CD14-positive monocyte (primary cell): ENCODE results near the gene F11. TPM values are rescaled to one million over a fixed set of nuclear protein-coding genes. Genes with fewer than 3 reads are reported as not detected.
"Not testable (repeated sequence)": the region's sequence is repeated elsewhere in the genome, so short reads cannot be mapped to it uniquely, and the experiment has no call there.

ENCODE experiments used
- DNase-seq, 3 donors: peaks; one replicate each; pipeline ENCODE4 v3.0.0-alpha.2; 2011 to 2022
- H2AFZ ChIP-seq: 2 replicates; pipeline ENCODE4 v1.6.0; 2012; ENCODE audit warnings: mild to moderate bottlenecking, low read depth, low read length, inconsistent platforms; ENCODE audit not compliant: insufficient read depth, poor library complexity, severe bottlenecking
- H3K27ac ChIP-seq, 2 donors: 1 replicate in 1 of 2; 2 replicates in 1 of 2; pipeline ENCODE4 v1.5.1; 2012 to 2013; ENCODE audit warnings: low read length in 2 of 2, control low read depth in 1 of 2, inconsistent platforms in 1 of 2, low read depth in 1 of 2, mild to moderate bottlenecking in 1 of 2
- H3K27me3 ChIP-seq, 2 donors: one replicate each; pipeline versions ENCODE4 v1.6.0 to v1.6.1; 2011 to 2013; ENCODE audit warnings: low read length in 2 of 2; ENCODE audit not compliant: control insufficient read depth in 2 of 2, insufficient read depth in 2 of 2
- H3K36me3 ChIP-seq, 2 donors: replicated peaks in 1 of 2; 1 replicate in 1 of 2; 2 replicates in 1 of 2; pipeline versions ENCODE4 v1.5.1 to v1.6.1; 2012 to 2013; ENCODE audit warnings: low read length in 2 of 2, control low read depth in 1 of 2, inconsistent platforms in 1 of 2, mild to moderate bottlenecking in 1 of 2; ENCODE audit not compliant: insufficient read depth in 2 of 2, control insufficient read depth in 1 of 2
- H3K4me1 ChIP-seq, 2 donors: 1 replicate in 1 of 2; 2 replicates in 1 of 2; pipeline versions ENCODE4 v1.5.1 to v1.6.1; 2012 to 2013; ENCODE audit warnings: low read length in 2 of 2, control low read depth in 1 of 2, inconsistent platforms in 1 of 2, mild to moderate bottlenecking in 1 of 2, moderate library complexity in 1 of 2; ENCODE audit not compliant: insufficient read depth in 2 of 2, control insufficient read depth in 1 of 2
- H3K4me2 ChIP-seq: replicated peaks from 2 replicates; pipeline ENCODE3; 2012; ENCODE audit warnings: low read length, moderate library complexity, mild to moderate bottlenecking; ENCODE audit not compliant: poor library complexity, severe bottlenecking; ENCODE audit errors: extremely low read depth
- H3K4me3 ChIP-seq, 3 experiments: fragments of 200-600 bp in 1 of 3; sonication (generic) in 1 of 3; replicated peaks in 1 of 3; 1 replicate in 2 of 3; 2 replicates in 1 of 3; pipeline ENCODE4 v1.5.1; 2011 to 2013; ENCODE audit warnings: low read length in 3 of 3, mild to moderate bottlenecking in 3 of 3, control low read depth in 2 of 3, low read depth in 2 of 3, inconsistent platforms in 1 of 3, moderate library complexity in 1 of 3
- H3K79me2 ChIP-seq: 2 replicates; pipeline ENCODE4 v1.6.0; 2012; ENCODE audit warnings: mild to moderate bottlenecking, control low read depth, inconsistent platforms, low read length, moderate library complexity; ENCODE audit not compliant: insufficient read depth
- H3K9ac ChIP-seq: 2 replicates; pipeline ENCODE4 v1.6.0; 2017; ENCODE audit warnings: low read length, mild to moderate bottlenecking; ENCODE audit not compliant: insufficient read depth, poor library complexity, severe bottlenecking
- H3K9me3 ChIP-seq, 2 donors: replicated peaks in 1 of 2; 1 replicate in 1 of 2; 2 replicates in 1 of 2; pipeline versions ENCODE4 v1.5.1 to v1.6.1; 2012 to 2013; ENCODE audit warnings: low read length in 2 of 2, control low read depth in 1 of 2; ENCODE audit not compliant: control insufficient read depth in 1 of 2, insufficient read depth in 1 of 2
- H4K20me1 ChIP-seq: 2 replicates; pipeline ENCODE4 v1.6.0; 2012; ENCODE audit warnings: mild to moderate bottlenecking, low read length, control low read depth, moderate library complexity; ENCODE audit not compliant: insufficient read depth
- H3K27ac Mint-ChIP-seq, 7 donors: one replicate each; pipeline ENCODE4 v1.8.0; 2020; ENCODE audit warnings: mild to moderate bottlenecking in 7 of 7, mixed read lengths in 7 of 7, moderate library complexity in 6 of 7, inconsistent platforms in 2 of 7
- H3K27me3 Mint-ChIP-seq, 3 donors: one replicate each; pipeline ENCODE4 v1.8.0; 2021 to 2022; ENCODE audit warnings: low read depth in 3 of 3, mild to moderate bottlenecking in 3 of 3, mixed read lengths in 3 of 3, moderate library complexity in 3 of 3, inconsistent platforms in 1 of 3
- H3K36me3 Mint-ChIP-seq, 2 donors: one replicate each; pipeline ENCODE4 v1.8.0; 2020; ENCODE audit warnings: mixed read lengths in 2 of 2, inconsistent platforms in 1 of 2, mild to moderate bottlenecking in 1 of 2
- H3K4me1 Mint-ChIP-seq: one replicate; pipeline ENCODE4 v1.8.0; 2020; ENCODE audit warnings: mild to moderate bottlenecking, mixed read lengths
- H3K4me3 Mint-ChIP-seq, 2 donors: one replicate each; pipeline ENCODE4 v1.8.0; 2020; ENCODE audit warnings: mild to moderate bottlenecking in 2 of 2, mixed read lengths in 2 of 2, moderate library complexity in 1 of 2
- H3K9me3 Mint-ChIP-seq, 7 donors: one replicate each; pipeline ENCODE4 v1.8.0; 2020 to 2022; ENCODE audit warnings: mixed read lengths in 7 of 7, mild to moderate bottlenecking in 6 of 7, moderate library complexity in 6 of 7, inconsistent platforms in 2 of 7
- CTCF ChIP-seq: fragments of 200-600 bp; IDR thresholded peaks from one replicate; pipeline ENCODE4 v1.8.0; 2022; ENCODE audit warnings: antibody characterized with exemption, mild to moderate bottlenecking
- WGBS: methylation state at CpG from one replicate; pipeline ENCODE4 v1.1.5; 2013; ENCODE audit warnings: missing lambda C conversion rate; ENCODE audit not compliant: insufficient coverage; 5-methylcytosine and 5-hydroxymethylcytosine counted together
- intact Hi-C, 2 donors: fragments of 100-400 bp; cut with micrococcal nuclease; formaldehyde crosslinking; loops; one replicate each; pipeline versions ENCODE4 v1.15.0 to v1.15.1; 2023
- polyA plus RNA-seq, 3 donors: library from polyadenylated mRNA; depleted of rRNA in 1 of 3; unstranded in 2 of 3; stranded (reverse) in 1 of 3; fragments of 300-500 nt in 2 of 3; fragments of >200 nt in 1 of 3; fragmentation: Illumina TruSeq in 2 of 3; gene quantifications; 1 replicate in 2 of 3; 2 replicates in 1 of 3; pipeline ENCODE4 v1.2.3, GENCODE V29; 2012 to 2021

F11 gene
- polyA plus RNA-seq, 3 donors = not detected

DNA sequence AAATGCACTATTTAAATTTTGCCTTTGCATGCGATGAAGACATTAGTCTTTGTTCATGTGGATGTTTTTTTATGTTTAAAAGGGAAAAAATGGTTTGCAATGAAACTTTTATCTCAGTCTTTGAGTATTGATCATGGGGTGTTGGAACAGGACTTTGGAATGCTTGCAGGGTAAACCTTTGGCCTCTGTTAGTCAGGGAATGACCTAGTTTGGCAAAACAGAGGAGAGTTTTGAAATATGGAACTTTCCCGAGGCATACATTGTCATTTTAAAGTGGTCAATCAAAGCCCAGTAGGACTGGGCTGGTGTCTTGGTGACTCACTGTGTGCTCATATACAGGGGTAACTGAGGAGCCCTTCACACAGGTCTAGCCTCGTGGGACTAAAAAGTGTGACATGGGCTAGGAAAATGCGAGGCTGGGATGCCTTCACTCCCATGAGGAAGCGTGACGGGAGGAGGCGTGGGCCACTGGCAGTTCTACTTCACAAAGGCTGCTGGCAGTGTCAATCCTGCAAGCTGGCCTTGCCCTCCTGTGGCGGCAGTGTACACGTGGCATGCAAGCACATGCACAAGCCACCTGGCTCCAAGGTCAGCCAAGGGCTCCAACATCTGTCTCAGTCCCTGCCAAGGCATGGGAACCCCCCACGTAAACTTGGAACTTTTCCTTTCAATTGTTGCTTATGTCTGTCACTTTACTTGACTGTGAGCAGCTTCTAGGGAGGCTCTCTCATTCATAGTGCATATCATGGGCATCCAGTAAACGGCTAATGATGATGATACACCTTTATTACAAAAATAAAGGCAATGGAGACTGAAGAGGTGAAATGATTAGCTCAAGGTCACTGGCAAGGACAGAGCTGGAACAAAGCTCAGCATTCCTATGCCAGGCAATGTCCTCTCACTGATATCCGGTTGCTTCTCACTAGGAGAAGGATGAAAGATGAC is 5.2 kb upstream of the F11 start:
- Mint-ChIP-seq H3K9me3 (peaks cover 0 to 10% (median 8%) of the 10 kb centered on the region in 7 donors), H3K36me3 (no peaks in the 10 kb centered on the region), H3K4me1 (no peaks in the 10 kb centered on the region), H3K4me3 (no peak overlapping the region), H3K27ac (no peak overlapping the region), H3K27me3 (peaks cover 2 to 4% (median 2%) of the 10 kb centered on the region in 3 donors)
- H3K9me3 ChIP-seq = peaks cover 0 to 3% of the 10 kb centered on the region in 2 donors
- no peak for TF ChIP-seq CTCF
- DNase-seq = no peak
- H3K4me2 ChIP-seq = no peak overlapping the region
- WGBS = 90% methylated on average over 10 of the region's 12 CpGs
- intact Hi-C loops = no loop called here
- no peak overlapping the region for H3K4me3 ChIP-seq
- H3K27ac ChIP-seq = no peak overlapping the region
- no peak overlapping the region for H3K9ac ChIP-seq
- H3K36me3 ChIP-seq = no peaks in the 10 kb centered on the region
- H3K79me2 ChIP-seq = no peaks in the 10 kb centered on the region
- no peaks in the 10 kb centered on the region for H3K27me3 ChIP-seq
- H4K20me1 ChIP-seq = no peaks in the 10 kb centered on the region
- no peaks in the 10 kb centered on the region for H3K4me1 ChIP-seq
- no peak overlapping the region for H2AFZ ChIP-seq

DNA sequence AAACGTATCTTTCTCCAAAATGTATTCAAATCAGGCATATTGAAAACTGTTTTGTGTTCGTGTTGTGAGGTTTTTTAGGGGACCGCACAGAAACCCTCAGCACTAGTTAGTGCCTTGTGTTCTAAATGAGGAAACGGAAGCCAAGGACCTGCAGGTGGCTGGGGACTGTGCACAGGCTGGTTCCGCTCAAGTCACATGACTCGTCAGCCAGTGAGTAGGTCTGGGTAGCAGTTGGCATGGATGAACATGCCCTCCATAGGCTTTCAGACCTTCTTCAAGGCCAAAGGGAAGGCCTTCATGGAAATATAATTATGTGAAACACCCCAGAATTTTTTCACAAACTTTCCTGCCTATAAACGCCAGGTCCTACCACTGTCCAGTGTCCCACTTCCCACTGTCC is 1.3 kb upstream of the F11 start:
- Mint-ChIP-seq H3K27me3 (peaks cover 5 to 13% (median 10%) of the 10 kb centered on the region in 3 donors), H3K4me1 (no peaks in the 10 kb centered on the region), H3K9me3 (peaks cover 0 to 9% (median 8%) of the 10 kb centered on the region in 7 donors), H3K27ac (no peak overlapping the region), H3K36me3 (no peaks in the 10 kb centered on the region), H3K4me3 (no peak overlapping the region)
- no peak overlapping the region for H3K27ac ChIP-seq
- intact Hi-C loops = no loop called here
- no peaks in the 10 kb centered on the region for H3K79me2 ChIP-seq
- no peak overlapping the region for H3K9ac ChIP-seq
- DNase-seq = no peak
- no peak for TF ChIP-seq CTCF
- peaks cover 0 to 3% of the 10 kb centered on the region in 2 donors for H3K9me3 ChIP-seq
- WGBS = 84% methylated on average over 5 of the region's 7 CpGs
- H3K36me3 ChIP-seq = no peaks in the 10 kb centered on the region
- H3K4me2 ChIP-seq = no peak overlapping the region
- no peaks in the 10 kb centered on the region for H3K4me1 ChIP-seq
- H4K20me1 ChIP-seq = no peaks in the 10 kb centered on the region
- H2AFZ ChIP-seq = no peak overlapping the region
- peaks cover 0 to 9% of the 10 kb centered on the region in 2 donors for H3K27me3 ChIP-seq
- H3K4me3 ChIP-seq = no peak overlapping the region

DNA sequence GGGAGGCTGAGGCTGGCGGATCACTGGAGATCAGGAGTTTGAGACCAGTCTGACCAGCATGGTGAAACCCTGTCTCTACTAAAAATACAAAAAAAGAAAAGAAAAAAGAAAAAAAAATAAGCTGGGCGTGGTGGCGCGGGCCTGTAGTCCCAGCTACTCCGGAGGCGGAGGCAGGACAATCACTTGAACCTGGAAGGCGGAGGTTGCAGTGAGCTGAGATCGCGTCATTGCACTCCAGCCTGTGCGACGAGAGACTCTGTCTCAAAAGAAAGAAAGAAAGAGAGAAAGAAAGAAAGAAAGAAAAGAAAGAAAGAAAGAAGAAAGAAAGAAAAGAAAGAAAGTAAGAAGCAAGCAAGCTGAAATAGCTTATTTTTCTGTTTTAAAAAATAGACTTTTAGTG is 739 bp upstream of the F11 start:
- H3K27ac Mint-ChIP-seq, H3K4me2 ChIP-seq, intact Hi-C loops, H3K9ac ChIP-seq, H3K79me2 ChIP-seq, H3K4me1 ChIP-seq, H3K4me3 ChIP-seq, H3K9me3 ChIP-seq, H4K20me1 ChIP-seq, H3K36me3 Mint-ChIP-seq, H3K9me3 Mint-ChIP-seq, DNase-seq, H3K4me1 Mint-ChIP-seq, H2AFZ ChIP-seq, H3K36me3 ChIP-seq, H3K4me3 Mint-ChIP-seq, H3K27ac ChIP-seq, H3K27me3 ChIP-seq: not testable (repeated sequence)
- 95% methylated on average over 8 of the region's 11 CpGs for WGBS
- peaks cover 4 to 13% (median 10%) of the 10 kb centered on the region in 3 donors for H3K27me3 Mint-ChIP-seq
